ENCODE measurements around the gene SELENOO.

Gene SELENOO

GRCh38 chr22:50185375-50186087 is 15.3 kb upstream of the SELENOO start, which contains the start of gene TRABD:
TRABD (plus strand) TSS chr22:50185913; CDS start chr22:50193061, 7,148 bp downstream.
- DNase-seq (ENCODE audit: low spot score) = peak; percentile 81

GRCh38 chr22:50186181-50186714 is 14.6 kb upstream of the SELENOO start:
- DNase-seq (ENCODE audit: low spot score) = no peak

- no peak for DNase-seq (ENCODE audit: low spot score)
These were observed 13.9 kb upstream of the SELENOO start for GRCh38 chr22:50186761-50187523.

- DNase-seq (ENCODE audit: low spot score) = no peak
These were observed 12.5 kb upstream of the SELENOO start for GRCh38 chr22:50188356-50188755.

- no peak for DNase-seq (ENCODE audit: low spot score)
These were observed 11.5 kb upstream of the SELENOO start for GRCh38 chr22:50189184-50189848.

- DNase-seq (ENCODE audit: low spot score) = no peak
These were observed 11.0 kb upstream of the SELENOO start for GRCh38 chr22:50189849-50190181.

GRCh38 chr22:50190182-50190940 is 10.4 kb upstream of the SELENOO start:
- no peak for DNase-seq (ENCODE audit: low spot score)

- no peak for DNase-seq (ENCODE audit: low spot score)
These were observed 9.7 kb upstream of the SELENOO start for GRCh38 chr22:50190941-50191741.

GRCh38 chr22:50192436-50193204 is 8.2 kb upstream of the SELENOO start:
- no peak for DNase-seq (ENCODE audit: low spot score)

GRCh38 chr22:50193621-50194020 is 7.2 kb upstream of the SELENOO start:
- DNase-seq (ENCODE audit: low spot score) = no peak

- no peak for DNase-seq (ENCODE audit: low spot score)
These were observed 6.6 kb upstream of the SELENOO start for GRCh38 chr22:50194037-50194805.

GRCh38 chr22:50196256-50196655 is 4.6 kb upstream of the SELENOO start:
- DNase-seq (ENCODE audit: low spot score) = no peak

GRCh38 chr22:50197000-50197800 is 3.6 kb upstream of the SELENOO start:
- no peak for DNase-seq (ENCODE audit: low spot score)

GRCh38 chr22:50197856-50198623 is 2.8 kb upstream of the SELENOO start:
- DNase-seq (ENCODE audit: low spot score) = no peak

GRCh38 chr22:50198624-50199017 is 2.2 kb upstream of the SELENOO start:
- DNase-seq (ENCODE audit: low spot score) = no peak

GRCh38 chr22:50199251-50199721 is 1.5 kb upstream of the SELENOO start:
- peak; percentile 85 for DNase-seq (ENCODE audit: low spot score)

- DNase-seq (ENCODE audit: low spot score) = no peak
These were observed 866 bp upstream of the SELENOO start for GRCh38 chr22:50199829-50200460.

Data from cerebellar cortex (tissue), 1 donor.